T-helper 2 cell treated with Interferon-gamma antibody and Interleukin-4, amounts not matched to agents 5 μg/mL and 100 μg/mL, for 36 hours (primary cell): Measurements from ENCODE around the gene PLCB1.
"Not testable (repeated sequence)": the region's sequence is repeated elsewhere in the genome, so short reads cannot be mapped to it uniquely, and the experiment has no call there.

Source experiments
- DNase-seq: peaks from one replicate; pipeline ENCODE4 v3.0.0; 2021; ENCODE audit warnings: low spot score
- H3K27ac Mint-ChIP-seq: one replicate; pipeline ENCODE4 v1.8.0; 2021; ENCODE audit warnings: mild to moderate bottlenecking, mixed read lengths
- H3K27me3 Mint-ChIP-seq: one replicate; pipeline ENCODE4 v1.8.0; 2021; ENCODE audit warnings: low read depth, mixed read lengths
- H3K36me3 Mint-ChIP-seq: one replicate; pipeline ENCODE4 v1.8.0; 2021; ENCODE audit warnings: low read depth, mixed read lengths
- H3K4me1 Mint-ChIP-seq: one replicate; pipeline ENCODE4 v1.8.0; 2021; ENCODE audit warnings: low read depth, mixed read lengths
- H3K4me3 Mint-ChIP-seq: one replicate; pipeline ENCODE4 v1.8.0; 2022; ENCODE audit warnings: mild to moderate bottlenecking, moderate library complexity, mixed read lengths
- H3K9me3 Mint-ChIP-seq: one replicate; pipeline ENCODE4 v1.8.0; 2021; ENCODE audit warnings: mixed read lengths

PLCB1 gene

GRCh38 chr20:8372824-8373380 is 240.8 kb downstream of the PLCB1 start:
- Mint-ChIP-seq H3K4me3 (no peak overlapping the region), H3K27ac (no peak overlapping the region), H3K9me3 (no peaks in the 10 kb centered on the region), H3K4me1 (peaks cover 3% of the 10 kb centered on the region), H3K36me3 (no peaks in the 10 kb centered on the region), H3K27me3 (peaks cover 15% of the 10 kb centered on the region)
- no peak for DNase-seq

GRCh38 chr20:8373579-8373978 is 241.5 kb downstream of the PLCB1 start:
- Mint-ChIP-seq H3K36me3 (no peaks in the 10 kb centered on the region), H3K27ac (no peak overlapping the region), H3K27me3 (peaks cover 13% of the 10 kb centered on the region), H3K4me1 (peaks cover 3% of the 10 kb centered on the region), H3K9me3 (no peaks in the 10 kb centered on the region), H3K4me3 (no peak overlapping the region)
- no peak for DNase-seq

- no peak for DNase-seq
- Mint-ChIP-seq H3K9me3 (no peaks in the 10 kb centered on the region), H3K27ac (no peak overlapping the region), H3K27me3 (peaks cover 3% of the 10 kb centered on the region), H3K4me3 (no peak overlapping the region), H3K4me1 (no peaks in the 10 kb centered on the region), H3K36me3 (no peaks in the 10 kb centered on the region)
Observed at GRCh38 chr20:8375898-8376297, 243.8 kb downstream of the PLCB1 start.

GRCh38 chr20:8376940-8377339 is 244.9 kb downstream of the PLCB1 start:
- Mint-ChIP-seq H3K9me3 (no peaks in the 10 kb centered on the region), H3K27ac (no peak overlapping the region), H3K36me3 (no peaks in the 10 kb centered on the region), H3K4me3 (no peak overlapping the region), H3K27me3 (peaks cover 2% of the 10 kb centered on the region), H3K4me1 (no peaks in the 10 kb centered on the region)
- no peak for DNase-seq

GRCh38 chr20:8379125-8379524 is 247.1 kb downstream of the PLCB1 start:
- DNase-seq, H3K27ac Mint-ChIP-seq: not testable (repeated sequence)

GRCh38 chr20:8385247-8385646 is 253.2 kb downstream of the PLCB1 start:
- Mint-ChIP-seq H3K4me1 (no peaks in the 10 kb centered on the region), H3K4me3 (no peak overlapping the region), H3K27me3 (peaks cover 14% of the 10 kb centered on the region), H3K36me3 (no peaks in the 10 kb centered on the region), H3K27ac (no peak overlapping the region), H3K9me3 (no peaks in the 10 kb centered on the region)
- DNase-seq, result no peak

More at GRCh38 chr20:8379125-8379524, 247.1 kb downstream of the PLCB1 start:
- H3K9me3 Mint-ChIP-seq, H3K4me3 Mint-ChIP-seq, H3K27me3 Mint-ChIP-seq, H3K36me3 Mint-ChIP-seq, H3K4me1 Mint-ChIP-seq: not testable (repeated sequence)

GRCh38 chr20:8386991-8387390 is 254.9 kb downstream of the PLCB1 start:
- Mint-ChIP-seq H3K4me1 (no peaks in the 10 kb centered on the region), H3K27me3 (peaks cover 15% of the 10 kb centered on the region), H3K9me3 (no peaks in the 10 kb centered on the region), H3K27ac (no peak overlapping the region), H3K36me3 (no peaks in the 10 kb centered on the region), H3K4me3 (no peak overlapping the region)
- DNase-seq, result no peak

- Mint-ChIP-seq H3K27ac (no peak overlapping the region), H3K4me3 (no peak overlapping the region), H3K9me3 (no peaks in the 10 kb centered on the region), H3K27me3 (peaks cover 17% of the 10 kb centered on the region), H3K4me1 (no peaks in the 10 kb centered on the region), H3K36me3 (no peaks in the 10 kb centered on the region)
- DNase-seq, result no peak
Observed at GRCh38 chr20:8388141-8388540, 256.1 kb downstream of the PLCB1 start.

GRCh38 chr20:8388707-8389106 is 256.6 kb downstream of the PLCB1 start:
- no peak overlapping the region for H3K4me3 Mint-ChIP-seq
- H3K9me3 Mint-ChIP-seq, result no peaks in the 10 kb centered on the region
- H3K27ac Mint-ChIP-seq, result no peak overlapping the region
- peaks cover 16% of the 10 kb centered on the region for H3K27me3 Mint-ChIP-seq
- no peak for DNase-seq
- H3K36me3 Mint-ChIP-seq, result no peaks in the 10 kb centered on the region
- no peaks in the 10 kb centered on the region for H3K4me1 Mint-ChIP-seq

GRCh38 chr20:8389381-8390036 is 257.4 kb downstream of the PLCB1 start:
- no peak overlapping the region for H3K4me3 Mint-ChIP-seq
- no peaks in the 10 kb centered on the region for H3K4me1 Mint-ChIP-seq
- no peak for DNase-seq
- no peaks in the 10 kb centered on the region for H3K36me3 Mint-ChIP-seq
- H3K9me3 Mint-ChIP-seq, result no peaks in the 10 kb centered on the region
- peaks cover 10% of the 10 kb centered on the region for H3K27me3 Mint-ChIP-seq
- no peak overlapping the region for H3K27ac Mint-ChIP-seq

GRCh38 chr20:8390037-8390433 is 258.0 kb downstream of the PLCB1 start:
- Mint-ChIP-seq H3K27ac (no peak overlapping the region), H3K4me3 (no peak overlapping the region), H3K27me3 (peaks cover 8% of the 10 kb centered on the region), H3K9me3 (no peaks in the 10 kb centered on the region), H3K36me3 (no peaks in the 10 kb centered on the region), H3K4me1 (no peaks in the 10 kb centered on the region)
- DNase-seq, result no peak

GRCh38 chr20:8390500-8390899 is 258.4 kb downstream of the PLCB1 start:
- Mint-ChIP-seq H3K4me1 (no peaks in the 10 kb centered on the region), H3K9me3 (no peaks in the 10 kb centered on the region), H3K27me3 (peaks cover 8% of the 10 kb centered on the region), H3K4me3 (no peak overlapping the region), H3K36me3 (no peaks in the 10 kb centered on the region), H3K27ac (no peak overlapping the region)
- no peak for DNase-seq

- no peak overlapping the region for H3K27ac Mint-ChIP-seq
- H3K27me3 Mint-ChIP-seq, result peaks cover 18% of the 10 kb centered on the region
- H3K4me1 Mint-ChIP-seq, result peaks cover 2% of the 10 kb centered on the region
- DNase-seq, result no peak
- H3K9me3 Mint-ChIP-seq, result no peaks in the 10 kb centered on the region
- H3K4me3 Mint-ChIP-seq, result no peak overlapping the region
- H3K36me3 Mint-ChIP-seq, result no peaks in the 10 kb centered on the region
Observed at GRCh38 chr20:8393381-8393780, 261.3 kb downstream of the PLCB1 start.

- Mint-ChIP-seq H3K4me3 (no peak overlapping the region), H3K36me3 (no peaks in the 10 kb centered on the region), H3K27ac (no peak overlapping the region)
Observed at GRCh38 chr20:8394308-8394945, 262.4 kb downstream of the PLCB1 start.

More at GRCh38 chr20:8394308-8394945, 262.4 kb downstream of the PLCB1 start:
- Mint-ChIP-seq H3K27me3 (peaks cover 18% of the 10 kb centered on the region), H3K9me3 (no peaks in the 10 kb centered on the region), H3K4me1 (peaks cover 5% of the 10 kb centered on the region)
- no peak for DNase-seq
